ENCODE results near the gene NAA30.

- TF ChIP-seq CTCF (IDR thresholded peaks at IDR 0.05; ENCODE audit: low read length) (no peak), EZH2 (optimal IDR thresholded peaks at IDR 0.05; ENCODE audit: low read depth, low read length) (no peak)
Measured at GRCh38 chr14:57461777-57462320, 71.5 kb downstream of the NAA30 start.

Measured in MM.1S (cell line).